ENCODE measurements around the gene SAMD10.
"Not testable (repeated sequence)": the region's sequence is repeated elsewhere in the genome, so short reads cannot be mapped to it uniquely, and the experiment has no call there.

SAMD10 gene

DNA sequence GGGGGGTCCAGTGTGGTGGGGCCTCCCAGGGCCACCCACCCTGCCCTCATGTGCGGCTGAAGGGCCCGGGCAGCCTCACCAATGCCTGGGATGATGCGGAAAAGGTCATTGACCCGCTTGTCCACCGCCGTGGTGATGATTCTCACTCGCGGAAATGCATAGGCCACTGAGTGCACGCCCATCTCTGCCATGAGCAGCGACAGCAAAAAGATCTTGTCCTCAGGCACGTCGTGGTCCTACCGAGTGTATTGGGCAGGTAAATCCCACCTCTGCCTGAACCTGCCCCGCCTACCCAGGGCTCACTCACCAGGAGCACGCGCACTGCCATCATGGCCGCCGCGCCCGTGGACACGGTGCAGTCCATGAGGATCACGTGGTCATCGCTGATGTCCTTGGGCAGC, 39.4 kb downstream of the SAMD10 start:
- DNase-seq, result no peak

DNA sequence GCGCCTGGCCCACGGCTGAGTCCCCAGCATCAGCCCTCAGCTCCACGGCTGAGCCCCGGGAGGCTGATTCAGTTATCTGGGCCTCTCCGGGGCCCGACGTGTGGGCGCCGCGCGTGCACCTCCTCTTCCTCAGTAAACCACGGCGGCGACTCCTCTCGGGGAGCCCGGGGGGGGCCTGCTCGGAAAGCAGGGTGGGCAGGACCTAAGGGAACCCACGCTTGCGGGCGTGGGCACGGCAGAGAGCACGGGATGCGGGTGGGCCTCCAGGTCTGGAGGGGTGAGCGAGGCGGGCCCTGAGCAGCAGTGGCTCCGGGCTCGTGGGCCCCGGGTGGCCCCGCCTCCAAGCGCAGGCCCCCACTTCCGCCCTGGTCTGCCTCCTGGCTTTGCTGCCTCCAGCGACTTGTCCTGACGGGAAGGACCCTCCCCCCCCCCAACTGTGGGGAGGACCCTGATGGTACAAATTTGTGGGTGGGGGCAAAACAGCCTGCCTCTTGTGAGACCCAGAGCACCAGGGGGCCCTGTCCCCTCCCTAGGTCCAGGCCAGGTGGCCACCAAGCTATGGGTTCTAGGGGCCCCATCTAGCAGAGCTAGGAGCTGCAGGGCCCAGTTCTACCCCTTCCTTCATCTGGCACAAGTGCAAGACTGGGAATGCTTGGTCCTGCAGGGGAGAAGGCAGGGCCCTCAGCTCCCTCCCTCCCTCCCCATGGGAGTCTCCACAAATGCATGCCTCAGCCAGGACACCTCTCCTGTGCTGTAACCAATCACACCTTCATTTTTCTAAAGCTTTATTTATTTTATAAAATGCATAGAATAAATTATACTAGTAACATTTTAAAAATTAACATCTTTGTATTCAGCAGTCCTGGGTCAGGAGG, 40.1 kb downstream of the SAMD10 start:
- no peak for DNase-seq

GRCh38 chr20:63937596-63937995, 41.8 kb downstream of the SAMD10 start:
- no peak for DNase-seq

GRCh38 chr20:63935447-63935846, 44.0 kb downstream of the SAMD10 start:
- DNase-seq, result no peak

DNA sequence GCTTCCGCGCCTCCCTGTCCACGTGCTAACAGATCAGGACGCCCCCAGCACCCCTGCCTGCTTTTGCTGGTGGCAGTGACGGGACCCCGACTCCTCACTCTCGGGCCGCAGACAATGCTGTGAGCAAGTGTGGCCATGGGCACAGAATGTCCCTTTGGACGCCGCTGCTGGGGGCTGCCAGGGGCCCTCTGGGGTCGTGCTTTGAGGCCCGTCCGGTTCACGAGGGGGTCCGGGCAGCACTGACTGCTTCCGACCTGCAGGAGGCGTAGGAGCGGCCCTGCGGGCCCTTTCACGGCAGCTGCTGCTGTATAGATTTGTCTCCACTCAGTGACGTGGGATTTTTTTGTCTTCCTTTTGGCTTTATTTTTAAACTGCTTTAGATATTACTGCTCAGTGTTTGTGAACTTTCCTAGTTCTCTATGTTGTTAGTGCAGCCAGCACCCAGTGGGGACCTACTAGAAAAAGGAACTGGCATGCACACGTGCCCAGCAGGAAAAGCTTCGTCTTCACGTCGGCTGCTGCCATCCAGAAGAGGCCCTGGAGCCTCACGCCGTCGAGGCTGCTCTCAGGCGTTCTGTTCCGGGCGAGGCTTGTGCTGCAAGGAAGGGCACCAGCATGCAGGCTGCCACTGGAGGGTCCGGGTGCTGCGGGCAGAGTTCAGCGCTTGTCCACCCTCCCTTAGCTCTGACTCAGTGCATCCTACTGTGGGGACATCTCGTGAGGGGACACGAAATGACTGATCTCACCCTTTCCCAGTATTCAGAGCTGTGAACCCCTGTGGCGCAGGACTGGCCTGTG, 45.0 kb downstream of the SAMD10 start:
- no peak for DNase-seq

DNA sequence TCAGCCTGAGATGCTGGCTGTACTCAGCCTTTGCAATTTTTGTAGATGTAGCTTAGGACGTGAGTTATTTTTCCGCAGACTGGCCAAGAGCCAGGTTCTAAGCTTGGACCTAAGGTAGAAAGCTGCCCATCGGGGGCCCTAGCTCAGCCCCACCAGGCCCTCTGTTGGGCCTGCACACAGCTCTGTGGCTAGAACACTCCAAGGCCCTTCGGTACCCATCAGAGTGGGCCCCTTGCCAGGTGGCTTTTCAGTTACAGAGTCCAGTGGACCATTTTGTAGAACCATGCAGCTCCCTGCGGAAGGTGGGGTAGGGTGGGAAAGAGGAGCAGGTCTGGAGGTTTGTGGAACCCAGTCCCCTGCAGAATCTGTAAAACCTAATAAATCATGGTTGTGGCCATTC, 45.8 kb downstream of the SAMD10 start:
- DNase-seq, result no peak

DNA sequence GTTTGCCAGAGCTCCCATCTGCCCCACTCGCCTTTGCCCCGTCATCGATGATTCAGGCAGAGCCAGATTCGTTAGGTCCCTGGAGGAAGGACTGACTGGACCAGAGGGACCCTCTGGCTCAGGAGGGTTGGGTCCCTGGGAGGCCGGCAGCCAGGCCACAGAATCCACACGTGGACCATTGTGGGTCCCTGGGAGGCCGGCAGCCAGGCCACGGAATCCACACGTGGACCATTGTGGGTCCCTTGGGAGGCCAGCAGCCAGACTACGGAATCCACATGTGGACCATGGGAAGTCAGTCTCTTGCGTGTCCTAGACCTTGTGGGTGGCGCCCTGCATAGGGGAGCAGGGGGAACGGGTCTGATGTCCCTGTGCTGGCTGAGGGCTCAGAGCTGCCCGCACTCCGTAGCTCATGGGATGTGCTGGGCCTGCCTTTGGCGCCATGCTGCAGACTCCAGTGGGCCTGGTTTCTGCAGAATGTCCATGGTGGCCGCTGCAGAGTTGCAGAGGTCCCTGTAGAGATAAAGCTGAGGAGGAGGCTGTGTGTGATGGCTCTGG, 46.8 kb downstream of the SAMD10 start:
- DNase-seq, result no peak

DNA sequence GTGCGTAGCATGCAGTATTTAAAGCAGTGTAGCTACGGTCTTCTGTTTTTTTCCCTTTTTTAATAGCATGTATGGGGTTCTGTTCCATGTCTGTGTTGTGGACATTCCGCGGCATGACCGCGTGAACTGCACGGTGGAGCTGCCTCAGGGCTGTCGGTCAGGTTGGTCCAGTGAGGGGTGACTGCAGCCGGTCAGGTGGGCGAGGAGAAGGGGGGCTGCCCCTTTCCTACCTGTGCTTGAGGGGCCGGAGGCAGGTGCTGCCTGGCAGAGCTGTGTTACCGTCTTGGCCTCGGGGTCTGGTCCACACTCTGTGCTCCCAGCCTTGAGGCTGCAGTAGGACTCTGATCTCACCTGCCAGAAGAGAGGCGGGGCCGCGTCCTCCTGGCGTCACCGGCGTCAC, 47.7 kb downstream of the SAMD10 start:
- DNase-seq, result no peak

GRCh38 chr20:63930971-63931553, 48.4 kb downstream of the SAMD10 start:
- no peak for DNase-seq

- DNase-seq, result not testable (repeated sequence)
Measured at GRCh38 chr20:63929473-63929883, 50.0 kb downstream of the SAMD10 start.

DNA sequence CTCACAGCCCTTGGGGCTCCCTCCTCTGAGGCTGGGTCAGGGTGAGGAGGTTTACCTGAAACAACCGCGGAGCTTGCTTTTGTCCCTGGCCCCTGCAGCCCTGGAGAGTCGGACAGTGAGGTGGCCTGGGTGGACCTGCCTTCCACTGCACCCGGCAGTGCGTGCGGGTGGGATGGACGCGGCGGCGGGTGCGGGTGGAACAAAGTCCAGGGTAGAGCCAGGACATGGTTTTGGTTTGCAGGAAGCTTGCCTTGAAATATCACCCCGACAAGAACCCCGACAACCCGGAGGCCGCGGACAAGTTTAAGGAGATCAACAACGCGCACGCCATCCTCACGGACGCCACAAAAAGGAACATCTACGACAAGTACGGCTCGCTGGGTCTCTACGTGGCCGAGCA, 50.4 kb downstream of the SAMD10 start:
- no peak for DNase-seq

DNA sequence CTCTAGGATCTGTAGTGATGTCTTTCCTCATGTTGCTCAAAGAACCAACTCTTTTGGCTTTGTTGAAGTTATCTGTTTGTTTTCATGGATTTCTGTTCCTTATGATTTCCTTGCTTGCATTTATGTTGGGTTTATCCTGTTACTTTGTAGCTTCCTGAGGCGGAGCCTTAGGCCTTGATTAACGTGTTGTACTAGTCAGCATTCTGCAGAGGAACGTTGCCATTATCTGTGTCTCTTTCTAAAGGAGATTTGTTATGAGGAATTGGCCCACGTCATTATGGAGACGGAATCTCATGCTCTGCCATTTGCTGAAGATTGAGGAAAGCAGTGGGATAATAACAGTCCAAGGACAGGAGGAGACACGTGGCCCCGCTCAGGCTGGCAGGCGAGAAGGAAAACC, 53.1 kb downstream of the SAMD10 start:
- no peak for DNase-seq

GRCh38 chr20:63924241-63924640, 55.2 kb downstream of the SAMD10 start:
- no peak for DNase-seq
